ENCODE measurements around the gene ZCCHC10.
"Not testable (repeated sequence)": the region's sequence is repeated elsewhere in the genome, so short reads cannot be mapped to it uniquely, and the experiment has no call there.

Gene ZCCHC10

DNA sequence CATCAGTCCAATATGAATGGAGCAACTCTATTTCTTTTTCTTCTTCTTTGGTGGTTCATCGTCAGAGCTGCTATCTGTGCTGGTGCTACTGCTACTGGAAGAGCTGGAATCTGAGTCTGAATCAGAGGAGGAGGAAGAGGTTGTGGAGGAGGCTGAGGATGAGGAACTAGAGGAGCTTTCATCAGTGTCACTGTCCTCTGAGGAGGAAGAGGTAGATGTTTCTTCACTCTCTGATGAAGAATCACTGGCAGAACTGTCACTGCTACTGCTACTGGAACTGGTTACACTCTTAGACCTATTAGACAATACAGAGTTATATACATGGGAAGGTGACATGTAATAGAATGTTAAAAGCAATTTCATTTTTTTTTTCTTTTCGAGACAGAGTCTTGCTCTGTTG lies 27.8 kb downstream of the ZCCHC10 start:
- Histone ChIP-seq H3K4me3 (ENCODE audit: low read length) (no peak overlapping the region), H3K4me1 (ENCODE audit: control insufficient read depth, low read length) (peaks cover 6% of the 10 kb centered on the region), H3K9me2 (replicated peaks; ENCODE audit: control insufficient read depth, low read length) (no peaks in the 10 kb centered on the region), H3K79me2 (ENCODE audit: control insufficient read depth, low read length) (no peaks in the 10 kb centered on the region), H3K27ac (ENCODE audit: low read depth, low read length) (no peak overlapping the region), H3K4me2 (ENCODE audit: low read length) (no peak overlapping the region), H3F3A (ENCODE audit: control insufficient read depth, insufficient read depth) (0 out of 2 replicates have a peak, but pooled peaks cover 4% of the 10 kb centered on the region), H3K27me3 (ENCODE audit: control insufficient read depth, low read length) (no peaks in the 10 kb centered on the region), H4K20me1 (ENCODE audit: control insufficient read depth, insufficient read depth, low read depth, low read length) (no peaks in the 10 kb centered on the region), H3K9me3 (ENCODE audit: control insufficient read depth, insufficient read depth, low read length) (no peaks in the 10 kb centered on the region), H3K36me3 (ENCODE audit: control insufficient read depth, low read length) (peaks cover 33% of the 10 kb centered on the region)
- TF ChIP-seq EZH2phosphoT487 (IDR thresholded peaks at IDR 0.05; ENCODE audit: borderline replicate concordance, low read length) (no peak), CTCF (IDR thresholded peaks at IDR 0.05; ENCODE audit: low read depth, low read length, poor library complexity, severe bottlenecking) (no peak)

DNA sequence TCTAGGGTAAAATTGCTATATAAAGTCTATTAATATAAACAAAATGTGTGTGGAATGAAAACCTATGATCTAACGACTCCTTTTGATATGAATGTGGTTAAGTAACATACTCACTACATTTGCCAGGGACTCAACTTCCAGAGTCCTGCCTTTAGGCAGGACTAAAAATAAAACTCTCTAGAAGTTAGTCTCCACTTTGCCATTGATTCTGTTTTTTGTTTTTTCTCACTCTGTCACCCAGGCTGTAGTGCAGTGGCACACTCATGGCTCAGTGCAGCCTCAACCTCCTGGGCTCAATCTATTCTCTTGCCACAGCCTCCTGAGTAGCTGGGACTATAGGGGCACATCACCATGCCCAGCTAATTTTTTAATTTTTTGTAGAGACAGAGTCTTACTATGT lies 30.0 kb downstream of the ZCCHC10 start:
- Histone ChIP-seq H4K20me1 (ENCODE audit: control insufficient read depth, insufficient read depth, low read depth, low read length) (no peaks in the 10 kb centered on the region), H3F3A (ENCODE audit: control insufficient read depth, insufficient read depth) (0 out of 2 replicates have a peak, but pooled peaks cover 4% of the 10 kb centered on the region), H3K4me3 (ENCODE audit: low read length) (no peak overlapping the region), H3K27ac (ENCODE audit: low read depth, low read length) (no peak overlapping the region), H3K9me2 (replicated peaks; ENCODE audit: control insufficient read depth, low read length) (no peaks in the 10 kb centered on the region), H3K79me2 (ENCODE audit: control insufficient read depth, low read length) (no peaks in the 10 kb centered on the region), H3K9me3 (ENCODE audit: control insufficient read depth, insufficient read depth, low read length) (no peaks in the 10 kb centered on the region), H3K27me3 (ENCODE audit: control insufficient read depth, low read length) (no peaks in the 10 kb centered on the region), H3K4me1 (ENCODE audit: control insufficient read depth, low read length) (peaks cover 6% of the 10 kb centered on the region), H3K4me2 (ENCODE audit: low read length) (no peak overlapping the region), H3K36me3 (ENCODE audit: control insufficient read depth, low read length) (peaks cover 22% of the 10 kb centered on the region)
- TF ChIP-seq EZH2phosphoT487 (IDR thresholded peaks at IDR 0.05; ENCODE audit: borderline replicate concordance, low read length) (no peak), CTCF (IDR thresholded peaks at IDR 0.05; ENCODE audit: low read depth, low read length, poor library complexity, severe bottlenecking) (no peak)

GRCh38 chr5:132987531-132988408 lies 38.6 kb downstream of the ZCCHC10 start:
- no peaks in the 10 kb centered on the region for H4K20me1 ChIP-seq (ENCODE audit: control insufficient read depth, insufficient read depth, low read depth, low read length)
- H3K9me3 ChIP-seq (ENCODE audit: control insufficient read depth, insufficient read depth, low read length), result no peaks in the 10 kb centered on the region
- no peaks in the 10 kb centered on the region for H3K9me2 ChIP-seq (replicated peaks; ENCODE audit: control insufficient read depth, low read length)
- no peak overlapping the region for H3K4me3 ChIP-seq (ENCODE audit: low read length)
- no peaks in the 10 kb centered on the region for H3F3A ChIP-seq (ENCODE audit: control insufficient read depth, insufficient read depth)
- no peaks in the 10 kb centered on the region for H3K79me2 ChIP-seq (ENCODE audit: control insufficient read depth, low read length)
- no peaks in the 10 kb centered on the region for H3K27me3 ChIP-seq (ENCODE audit: control insufficient read depth, low read length)
- no peak overlapping the region for H3K27ac ChIP-seq (ENCODE audit: low read depth, low read length)
- TF ChIP-seq EZH2phosphoT487 (IDR thresholded peaks at IDR 0.05; ENCODE audit: borderline replicate concordance, low read length), result no peak
- no peak for TF ChIP-seq CTCF (IDR thresholded peaks at IDR 0.05; ENCODE audit: low read depth, low read length, poor library complexity, severe bottlenecking)
- H3K4me1 ChIP-seq (ENCODE audit: control insufficient read depth, low read length), result no peaks in the 10 kb centered on the region
- H3K4me2 ChIP-seq (ENCODE audit: low read length), result no peak overlapping the region
- no peaks in the 10 kb centered on the region for H3K36me3 ChIP-seq (ENCODE audit: control insufficient read depth, low read length)

- H3K36me3 ChIP-seq (ENCODE audit: control insufficient read depth, low read length); H3K9me3 ChIP-seq (ENCODE audit: control insufficient read depth, insufficient read depth, low read length); H3K27me3 ChIP-seq (ENCODE audit: control insufficient read depth, low read length); H3K4me1 ChIP-seq (ENCODE audit: control insufficient read depth, low read length); H3K4me3 ChIP-seq (ENCODE audit: low read length); H3K4me2 ChIP-seq (ENCODE audit: low read length); H3K9me2 ChIP-seq (replicated peaks; ENCODE audit: control insufficient read depth, low read length); H4K20me1 ChIP-seq (ENCODE audit: control insufficient read depth, insufficient read depth, low read depth, low read length); H3F3A ChIP-seq (ENCODE audit: control insufficient read depth, insufficient read depth); H3K79me2 ChIP-seq (ENCODE audit: control insufficient read depth, low read length); H3K27ac ChIP-seq (ENCODE audit: low read depth, low read length): not testable (repeated sequence)
These were observed 43.4 kb downstream of the ZCCHC10 start for GRCh38 chr5:132982971-132983370.

All from DOHH2 (cell line).